Astrocyte of the cerebellum (primary cell): ENCODE data around the gene RHOT2.
"Not testable (repeated sequence)": the region's sequence is repeated elsewhere in the genome, so short reads cannot be mapped to it uniquely, and the experiment has no call there.

Experiments used
- DNase-seq: peaks from one replicate; pipeline ENCODE4 v3.0.0-alpha.2; 2011; ENCODE audit warnings: low read depth
- H3K4me3 ChIP-seq: 2 replicates; pipeline ENCODE4 v1.5.1; 2011; ENCODE audit warnings: mild to moderate bottlenecking, low read depth, low read length, moderate library complexity
- in situ Hi-C: cut with HindIII; loops from 2 replicates; pipeline ENCODE4 v1.10.0; 2017; ENCODE audit warnings: low sequenced_read_pairs
- TF ChIP-seq, protein P1 (sequence below): IDR thresholded peaks from 2 replicates; pipeline ENCODE4 v1.5.1; 2012; ENCODE audit warnings: low read length, low read depth, moderate library complexity, mild to moderate bottlenecking; ENCODE audit errors: missing control alignments

The RHOT2 gene

GRCh38 chr16:689175-689897 is 21.4 kb downstream of the RHOT2 start:
- in situ Hi-C loops, result no loop called here
- TF ChIP-seq, protein P1, sequence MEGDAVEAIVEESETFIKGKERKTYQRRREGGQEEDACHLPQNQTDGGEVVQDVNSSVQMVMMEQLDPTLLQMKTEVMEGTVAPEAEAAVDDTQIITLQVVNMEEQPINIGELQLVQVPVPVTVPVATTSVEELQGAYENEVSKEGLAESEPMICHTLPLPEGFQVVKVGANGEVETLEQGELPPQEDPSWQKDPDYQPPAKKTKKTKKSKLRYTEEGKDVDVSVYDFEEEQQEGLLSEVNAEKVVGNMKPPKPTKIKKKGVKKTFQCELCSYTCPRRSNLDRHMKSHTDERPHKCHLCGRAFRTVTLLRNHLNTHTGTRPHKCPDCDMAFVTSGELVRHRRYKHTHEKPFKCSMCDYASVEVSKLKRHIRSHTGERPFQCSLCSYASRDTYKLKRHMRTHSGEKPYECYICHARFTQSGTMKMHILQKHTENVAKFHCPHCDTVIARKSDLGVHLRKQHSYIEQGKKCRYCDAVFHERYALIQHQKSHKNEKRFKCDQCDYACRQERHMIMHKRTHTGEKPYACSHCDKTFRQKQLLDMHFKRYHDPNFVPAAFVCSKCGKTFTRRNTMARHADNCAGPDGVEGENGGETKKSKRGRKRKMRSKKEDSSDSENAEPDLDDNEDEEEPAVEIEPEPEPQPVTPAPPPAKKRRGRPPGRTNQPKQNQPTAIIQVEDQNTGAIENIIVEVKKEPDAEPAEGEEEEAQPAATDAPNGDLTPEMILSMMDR, result no peak
- peak overlapping the region; percentile 87 for H3K4me3 ChIP-seq
- no peak for DNase-seq

- in situ Hi-C loops, H3K4me3 ChIP-seq, DNase-seq: not testable (repeated sequence)
Observed at GRCh38 chr16:691242-691641, 23.3 kb downstream of the RHOT2 start.

DNA sequence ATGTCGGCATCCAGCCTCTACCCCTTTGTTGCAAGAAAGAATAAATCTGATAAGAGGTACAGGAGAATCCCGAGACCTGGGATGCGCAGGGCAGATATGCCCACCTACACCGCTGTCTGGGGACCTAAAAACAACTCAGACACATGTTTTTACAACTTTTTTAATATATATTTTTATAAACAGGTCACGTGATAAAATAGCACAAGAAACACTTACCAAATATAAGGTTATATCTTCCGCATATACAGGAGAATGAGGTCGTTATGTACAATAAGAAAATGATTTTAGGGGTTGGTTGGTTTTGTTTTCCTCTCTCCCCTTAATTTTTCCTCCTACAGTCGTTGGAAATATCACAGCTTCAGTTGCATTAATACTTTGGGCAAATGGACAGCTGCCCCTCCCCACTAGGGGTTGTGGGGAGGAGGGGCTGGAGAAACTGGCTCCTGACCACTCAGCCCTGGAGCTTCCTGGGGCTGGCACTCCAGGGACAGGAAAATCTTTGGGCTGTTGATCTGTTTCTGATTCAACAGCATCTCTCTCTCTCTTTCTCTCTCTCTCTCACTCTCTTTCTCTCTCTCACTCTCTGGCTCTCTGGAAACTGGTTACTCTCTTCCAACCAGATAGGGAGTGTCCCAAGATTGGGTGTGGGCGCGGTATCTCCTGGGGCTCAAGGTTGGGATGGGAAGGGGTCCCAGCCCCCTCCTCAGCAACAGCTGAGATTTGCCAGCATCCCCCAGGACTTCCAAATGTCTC is 24.6 kb downstream of the RHOT2 start:
- in situ Hi-C loops, result no loop called here
- no peak overlapping the region for H3K4me3 ChIP-seq
- no peak for DNase-seq
- TF ChIP-seq, protein P1, result no peak

DNA sequence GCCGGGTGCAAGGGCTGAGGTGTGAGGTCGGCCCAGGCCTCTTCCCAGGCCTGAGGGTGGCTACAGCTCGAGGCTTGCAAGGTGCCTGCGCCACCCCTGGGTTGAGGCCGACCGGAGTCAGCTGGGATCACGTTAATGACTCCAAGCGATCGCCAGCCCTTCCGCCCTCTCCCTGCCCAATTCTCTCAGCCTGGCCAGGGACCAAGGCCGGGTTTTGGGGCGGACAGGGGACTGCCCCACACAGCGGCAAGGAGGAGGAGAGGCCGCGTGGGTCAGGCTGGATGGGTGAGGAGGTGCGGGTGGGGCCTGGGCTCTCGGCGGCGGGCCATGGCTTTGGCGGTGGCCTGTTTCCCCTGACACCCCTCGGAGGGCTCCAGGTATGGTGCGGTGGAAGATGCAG is 25.4 kb downstream of the RHOT2 start:
- TF ChIP-seq, protein P1, result no peak
- DNase-seq, result no peak
- H3K4me3 ChIP-seq, result no peak overlapping the region
- in situ Hi-C loops, result no loop called here

- no peak overlapping the region for H3K4me3 ChIP-seq
- in situ Hi-C loops, result no loop called here
- TF ChIP-seq, protein P1, result no peak
- no peak for DNase-seq
Observed at GRCh38 chr16:693766-694165, 25.8 kb downstream of the RHOT2 start.

GRCh38 chr16:694187-694862 is 26.4 kb downstream of the RHOT2 start:
- in situ Hi-C loops, result no loop called here
- no peak overlapping the region for H3K4me3 ChIP-seq
- TF ChIP-seq, protein P1, result no peak
- DNase-seq, result no peak
